Endothelial cell of umbilical vein (primary cell): ENCODE results near the gene RLN3. TPM values are rescaled to one million over a fixed set of nuclear protein-coding genes. Genes with fewer than 3 reads are reported as not detected.

Experiments
- BruUV-seq: library from RNA; stranded (reverse); fragments of 400-500 nt; replicated peaks from 2 replicates; lab custom pipeline; 2021; lab: Mats Ljungman, UMichigan
- CTCF ChIA-PET: fragments of 300-600, 350-600 bp; sonication (Branson Sonifier 250); formaldehyde crosslinking; loops from one replicate; lab custom pipeline; 2021; ENCODE audit warnings: antibody characterized with exemption, inconsistent platforms; lab: Charles Lee
- POLR2A ChIA-PET: fragments of 300-600, 350-600 bp; sonication (Branson Sonifier 250); formaldehyde crosslinking; loops from one replicate; lab custom pipeline; 2021; ENCODE audit warnings: antibody characterized with exemption, inconsistent platforms; lab: Charles Lee
- DNase-seq: peaks from one replicate; pipeline ENCODE4 v3.0.0-alpha.2; 2011; ENCODE audit warnings: low read depth, low spot score
- FAIRE-seq: peaks from 2 replicates; lab custom pipeline; 2011; peaks lifted over from hg19 to GRCh38; lab: Jason Lieb, UNC
- H2AFZ ChIP-seq: 2 replicates; pipeline ENCODE4 v1.6.0; 2012; ENCODE audit warnings: low read depth, low read length, control low read depth, inconsistent platforms
- H3K27ac ChIP-seq: 2 replicates; pipeline ENCODE4 v1.5.1; 2011; ENCODE audit warnings: low read depth, mild to moderate bottlenecking, control low read depth, low read length, moderate library complexity; ENCODE audit not compliant: insufficient read depth
- H3K27me3 ChIP-seq, 2 experiments: 2 replicates each; pipeline versions ENCODE4 v1.6.0 to v1.6.1; 2011; ENCODE audit warnings: low read length in 2 of 2, mixed read lengths in 1 of 2; ENCODE audit not compliant: control insufficient read depth in 2 of 2, insufficient read depth in 2 of 2
- H3K36me3 ChIP-seq, 2 experiments: 2 replicates in 1 of 2; 3 replicates in 1 of 2; pipeline ENCODE4 v1.5.1; 2011; ENCODE audit warnings: low read length in 2 of 2, mild to moderate bottlenecking in 1 of 2, moderate library complexity in 1 of 2; ENCODE audit not compliant: control insufficient read depth in 2 of 2, insufficient read depth in 2 of 2; ENCODE audit errors: extremely low read depth in 1 of 2
- H3K4me1 ChIP-seq: 3 replicates; pipeline ENCODE4 v1.5.1; 2011; ENCODE audit warnings: mild to moderate bottlenecking, low read length; ENCODE audit not compliant: control insufficient read depth, insufficient read depth; ENCODE audit errors: extremely low read depth
- H3K4me2 ChIP-seq: 2 replicates; pipeline ENCODE4 v1.6.1; 2011; ENCODE audit warnings: low read length, control low read depth, mixed read lengths; ENCODE audit not compliant: insufficient read depth
- H3K4me3 ChIP-seq, 3 experiments: fragments of 200-600 bp in 1 of 3; sonication (generic), shearing (Covaris generic) in 1 of 3; replicated peaks in 1 of 3; 2 replicates each; pipeline ENCODE4 v1.5.1; 2011 to 2016; ENCODE audit warnings: control low read depth in 3 of 3, low read length in 3 of 3, mild to moderate bottlenecking in 2 of 3, inconsistent platforms in 1 of 3, low read depth in 1 of 3, moderate library complexity in 1 of 3; ENCODE audit not compliant: insufficient read depth in 1 of 3
- H3K79me2 ChIP-seq: 2 replicates; pipeline ENCODE4 v1.6.0; 2012; ENCODE audit warnings: low read length, inconsistent platforms; ENCODE audit not compliant: control insufficient read depth, insufficient read depth
- H3K9ac ChIP-seq: replicated peaks from 2 replicates; pipeline ENCODE3; 2011; ENCODE audit warnings: low read length, control low read depth; ENCODE audit not compliant: insufficient read depth; ENCODE audit errors: extremely low read depth
- H3K9me1 ChIP-seq: replicated peaks from 3 replicates; pipeline ENCODE4 v1.6.0; 2011; ENCODE audit warnings: mild to moderate bottlenecking, low read length; ENCODE audit not compliant: control insufficient read depth, insufficient read depth; ENCODE audit errors: extremely low read depth
- H3K9me3 ChIP-seq: replicated peaks from 2 replicates; pipeline ENCODE4 v1.5.1; 2012; ENCODE audit warnings: low read length, inconsistent platforms; ENCODE audit not compliant: control insufficient read depth, insufficient read depth
- H4K20me1 ChIP-seq: replicated peaks from 2 replicates; pipeline ENCODE3; 2011; ENCODE audit warnings: mild to moderate bottlenecking, low read length; ENCODE audit not compliant: control insufficient read depth, insufficient read depth; ENCODE audit errors: extremely low read depth
- EZH2 ChIP-seq: IDR thresholded peaks from 2 replicates; pipeline ENCODE4 v1.6.1; 2012; ENCODE audit warnings: borderline replicate concordance, low read depth, mild to moderate bottlenecking, moderate library complexity, low read length, inconsistent platforms; ENCODE audit not compliant: severe bottlenecking
- FOS ChIP-seq: IDR thresholded peaks from 2 replicates; pipeline ENCODE4 v1.6.1; 2011; ENCODE audit warnings: mild to moderate bottlenecking, low read length, moderate library complexity, borderline replicate concordance; ENCODE audit not compliant: insufficient read depth
- GATA2 ChIP-seq: IDR thresholded peaks from 2 replicates; pipeline ENCODE4 v1.7.0; 2011; ENCODE audit warnings: low read depth, mild to moderate bottlenecking, moderate library complexity, mixed read lengths, low read length; ENCODE audit not compliant: insufficient read length, insufficient read depth
- JUN ChIP-seq: IDR thresholded peaks from 2 replicates; pipeline ENCODE4 v1.6.1; 2011; ENCODE audit warnings: borderline replicate concordance, low read depth; ENCODE audit not compliant: insufficient read length, insufficient read depth
- MYC ChIP-seq: IDR thresholded peaks from one replicate; pipeline ENCODE4 v1.6.1; 2011; ENCODE audit warnings: mild to moderate bottlenecking, low read depth, low read length
- POLR2A ChIP-seq: IDR thresholded peaks from 2 replicates; pipeline ENCODE4 v1.6.1; 2012; ENCODE audit warnings: low read depth, mild to moderate bottlenecking, control low read depth, low read length
- POLR2AphosphoS5 ChIP-seq: IDR thresholded peaks from 2 replicates; pipeline ENCODE4 v1.6.1; 2012; ENCODE audit warnings: low read depth, mild to moderate bottlenecking, control low read depth, low read length, moderate library complexity; ENCODE audit not compliant: insufficient read depth
- dilution Hi-C: fragments of 300-500 bp; cut with MboI; formaldehyde crosslinking; loops from one replicate; pipeline ENCODE4 v1.15.0; 2019; ENCODE audit warnings: low sequenced_read_pairs; ENCODE audit not compliant: extremely low pct_ligation_motif_present
- intact Hi-C: fragments of 100-400 bp; cut with micrococcal nuclease; formaldehyde crosslinking; loops from one replicate; pipeline ENCODE4 v1.10.0; 2022
- polyA plus RNA-seq, 4 experiments: library from polyadenylated mRNA; depleted of rRNA in 3 of 4; stranded (reverse) in 3 of 4; unstranded in 1 of 4; fragments of >200 nt; gene quantifications; 2 replicates each; pipeline versions ENCODE4 v1.2.1 to v1.2.3, GENCODE V29; 2011 to 2012; ENCODE audit warnings: missing spikeins in 1 of 4
- total RNA-seq: library from RNA; stranded (reverse); gene quantifications from 2 replicates; pipeline ENCODE4 v1.2.3, GENCODE V29; 2021
- TF ChIP-seq, protein P1 (sequence below): IDR thresholded peaks from 2 replicates; pipeline ENCODE4 v1.6.1; 2011; ENCODE audit not compliant: insufficient read depth, insufficient read length
- TF ChIP-seq, protein P2 (sequence below), 2 donors: IDR thresholded peaks; 1 replicate in 1 of 2; 2 replicates in 1 of 2; pipeline ENCODE4 v1.5.1; 2011; ENCODE audit warnings: low read length in 2 of 2, mild to moderate bottlenecking in 2 of 2, moderate library complexity in 2 of 2, control low read depth in 1 of 2, inconsistent platforms in 1 of 2, low read depth in 1 of 2; ENCODE audit not compliant: insufficient read depth in 1 of 2; ENCODE audit errors: extremely low read depth in 1 of 2

RLN3 gene
- total and polyA plus RNA-seq, 2 donors (not counting 3 experiments of a cell fraction or from before 2014, with no cell fraction given), result not detected

DNA sequence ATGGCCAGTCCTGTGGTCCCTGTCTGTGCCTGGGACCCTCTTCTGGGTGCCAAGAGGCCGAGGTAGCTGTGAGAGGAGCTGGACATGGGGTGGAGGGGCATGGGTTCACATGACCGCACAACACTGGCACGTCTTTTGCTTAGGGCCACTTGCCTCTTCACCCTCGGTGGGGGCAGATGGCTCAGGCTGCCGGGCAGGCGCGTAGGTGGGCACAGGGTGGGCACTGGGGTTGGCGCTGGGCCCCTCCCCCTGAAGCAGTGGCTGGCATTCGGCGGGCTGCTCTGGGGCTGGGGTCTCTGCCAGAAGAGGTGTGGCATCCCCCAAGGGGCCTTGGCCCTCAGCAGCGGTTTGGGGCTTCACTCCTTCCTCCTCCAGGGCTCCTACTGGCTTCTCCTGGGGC lies 25.6 kb downstream of the RLN3 start:
- Histone ChIP-seq H3K9ac (no peak overlapping the region), H3K9me3 (no peaks in the 10 kb centered on the region), H3K9me1 (no peaks in the 10 kb centered on the region), H3K4me2 (no peak overlapping the region), H4K20me1 (no peaks in the 10 kb centered on the region), H3K79me2 (no peaks in the 10 kb centered on the region), H3K4me1 (no peaks in the 10 kb centered on the region), H3K27ac (no peak overlapping the region), H3K27me3 (peaks cover 3 to 4% of the 10 kb centered on the region in 2 experiments), H3K4me3 (no peak overlapping the region), H2AFZ (no peak overlapping the region), H3K36me3 (no peaks in the 10 kb centered on the region)
- no peak for TF ChIP-seq EZH2
- TF ChIP-seq POLR2AphosphoS5, result no peak
- no peak for TF ChIP-seq MYC
- no peak for TF ChIP-seq FOS
- TF ChIP-seq, protein P1, sequence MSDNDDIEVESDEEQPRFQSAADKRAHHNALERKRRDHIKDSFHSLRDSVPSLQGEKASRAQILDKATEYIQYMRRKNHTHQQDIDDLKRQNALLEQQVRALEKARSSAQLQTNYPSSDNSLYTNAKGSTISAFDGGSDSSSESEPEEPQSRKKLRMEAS, result no peak
- TF ChIP-seq GATA2, result no peak
- ChIA-PET CTCF (interaction anchor here (0.9 to 3.4 kb wide), 6 partner anchors 10 to 22 kb away, joined by 3 to 14 read pairs (median 7); partner anchors contain the start of genes IL27RA and MISP3), POLR2A (no interaction called here)
- dilution Hi-C loops (no loop called here), intact Hi-C loops (no loop called here)
- BruUV-seq, result no TSS peak
- no peak for DNase-seq
- no peak for FAIRE-seq

DNA sequence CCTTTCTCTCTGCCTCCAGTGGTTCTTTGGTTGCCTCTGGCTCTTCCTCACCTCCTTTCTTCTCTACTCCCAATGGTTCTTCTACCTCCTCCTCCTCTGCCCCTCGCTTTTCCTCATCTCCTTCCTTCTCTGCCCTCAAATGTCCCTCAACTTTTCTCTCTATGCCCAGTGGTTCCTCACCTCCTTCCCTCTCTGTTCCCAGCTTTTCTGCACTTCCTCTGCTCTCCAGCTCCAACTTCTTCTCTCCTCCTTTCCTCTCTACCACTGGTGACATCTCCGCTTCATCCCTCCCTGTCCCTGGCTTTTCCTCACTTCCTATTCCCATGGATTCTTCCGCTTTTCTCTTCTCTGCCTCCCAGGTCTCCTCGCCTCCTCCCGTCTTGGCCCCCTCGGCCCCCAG lies 26.2 kb downstream of the RLN3 start:
- Histone ChIP-seq H3K4me3 (no peak overlapping the region), H3K9me3 (no peaks in the 10 kb centered on the region), H3K9me1 (no peaks in the 10 kb centered on the region), H3K27me3 (peaks cover 6% of the 10 kb centered on the region in 2 experiments), H3K4me1 (no peaks in the 10 kb centered on the region), H3K36me3 (no peaks in the 10 kb centered on the region), H3K27ac (no peak overlapping the region), H4K20me1 (no peaks in the 10 kb centered on the region), H3K4me2 (no peak overlapping the region), H3K79me2 (no peaks in the 10 kb centered on the region), H2AFZ (no peak overlapping the region), H3K9ac (no peak overlapping the region)
- ChIA-PET CTCF (interaction anchor here (1.0 to 1.1 kb wide), 2 partner anchors 12 to 18 kb away, joined by 4 to 7 read pairs; partner anchors contain the start of gene MISP3), POLR2A (no interaction called here)
- BruUV-seq, result no TSS peak
- no peak for FAIRE-seq
- TF ChIP-seq FOS (no peak), MYC (no peak), POLR2A (no peak), GATA2 (no peak), POLR2AphosphoS5 (no peak), EZH2 (no peak), JUN (no peak)
- TF ChIP-seq, protein P1, result no peak
- TF ChIP-seq, protein P2, sequence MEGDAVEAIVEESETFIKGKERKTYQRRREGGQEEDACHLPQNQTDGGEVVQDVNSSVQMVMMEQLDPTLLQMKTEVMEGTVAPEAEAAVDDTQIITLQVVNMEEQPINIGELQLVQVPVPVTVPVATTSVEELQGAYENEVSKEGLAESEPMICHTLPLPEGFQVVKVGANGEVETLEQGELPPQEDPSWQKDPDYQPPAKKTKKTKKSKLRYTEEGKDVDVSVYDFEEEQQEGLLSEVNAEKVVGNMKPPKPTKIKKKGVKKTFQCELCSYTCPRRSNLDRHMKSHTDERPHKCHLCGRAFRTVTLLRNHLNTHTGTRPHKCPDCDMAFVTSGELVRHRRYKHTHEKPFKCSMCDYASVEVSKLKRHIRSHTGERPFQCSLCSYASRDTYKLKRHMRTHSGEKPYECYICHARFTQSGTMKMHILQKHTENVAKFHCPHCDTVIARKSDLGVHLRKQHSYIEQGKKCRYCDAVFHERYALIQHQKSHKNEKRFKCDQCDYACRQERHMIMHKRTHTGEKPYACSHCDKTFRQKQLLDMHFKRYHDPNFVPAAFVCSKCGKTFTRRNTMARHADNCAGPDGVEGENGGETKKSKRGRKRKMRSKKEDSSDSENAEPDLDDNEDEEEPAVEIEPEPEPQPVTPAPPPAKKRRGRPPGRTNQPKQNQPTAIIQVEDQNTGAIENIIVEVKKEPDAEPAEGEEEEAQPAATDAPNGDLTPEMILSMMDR (IDR thresholded peaks at IDR 0.05; ENCODE audit: extremely low read depth in 1 of 2, insufficient read depth in 1 of 2, low read depth in 1 of 2, low read length in 2 of 2), result no peak
- no peak for DNase-seq
- intact Hi-C loops, result no loop called here
- dilution Hi-C loops, result no loop called here
